SK-N-SH treated with all-trans-retinoic acid at 6 μM for 48 hours (cell line): ENCODE results near the gene ACLY.
"Not testable (repeated sequence)": the region's sequence is repeated elsewhere in the genome, so short reads cannot be mapped to it uniquely, and the experiment has no call there.

Experiments
- ATAC-seq: fragments of 200-7000 bp; cut with Tn5 transposase; 3 replicates; pipeline ENCODE4 v1.9.1; 2020; ENCODE audit warnings: mild to moderate bottlenecking, moderate library complexity
- ARNTL ChIP-seq: fragments of 450-650 bp; formaldehyde crosslinking; IDR thresholded peaks from 2 replicates; pipeline ENCODE4 v1.5.0; 2020; ENCODE audit warnings: low read depth, mild to moderate bottlenecking, moderate library complexity, borderline replicate concordance
- BACH2 ChIP-seq: fragments of 250-450 bp; sonication (Bioruptor Pico); IDR thresholded peaks from 2 replicates; pipeline ENCODE4 v1.9.0; 2021; ENCODE audit warnings: mild to moderate bottlenecking, borderline replicate concordance
- CSDC2 ChIP-seq: fragments of 250-450 bp; sonication (Bioruptor Pico); IDR thresholded peaks from 2 replicates; pipeline ENCODE4 v1.5.0; 2020; ENCODE audit warnings: mild to moderate bottlenecking, moderate library complexity
- CSRNP3 ChIP-seq: fragments of 250-450 bp; sonication (Bioruptor Pico); IDR thresholded peaks from 2 replicates; pipeline ENCODE4 v1.5.1; 2021; ENCODE audit warnings: mild to moderate bottlenecking, moderate library complexity
- ESRRG ChIP-seq: fragments of 250-450 bp; sonication (Bioruptor Pico); IDR thresholded peaks from 2 replicates; pipeline ENCODE4 v1.6.1; 2021; ENCODE audit warnings: mild to moderate bottlenecking
- GLIS3 ChIP-seq: fragments of 250-450 bp; sonication (Bioruptor Pico); IDR thresholded peaks from 2 replicates; pipeline ENCODE4 v1.5.0; 2020; ENCODE audit warnings: mild to moderate bottlenecking, moderate library complexity
- ISL1 ChIP-seq: fragments of 250-450 bp; sonication (Bioruptor Pico); IDR thresholded peaks from 2 replicates; pipeline ENCODE4 v2.1.2; 2022; ENCODE audit warnings: mild to moderate bottlenecking, moderate library complexity
- OSR1 ChIP-seq: fragments of 250-450 bp; sonication (Bioruptor Pico); IDR thresholded peaks from 2 replicates; pipeline ENCODE4 v1.8.0; 2022; ENCODE audit warnings: moderate library complexity, mild to moderate bottlenecking, inconsistent platforms
- PATZ1 ChIP-seq: fragments of 250-450 bp; sonication (Bioruptor Pico); IDR thresholded peaks from 2 replicates; pipeline ENCODE4 v1.8.0; 2020; ENCODE audit warnings: mild to moderate bottlenecking, moderate library complexity, borderline replicate concordance
- PPARA ChIP-seq: fragments of 250-450 bp; sonication (Bioruptor Pico); IDR thresholded peaks from 2 replicates; pipeline ENCODE4 v1.5.0; 2020; ENCODE audit warnings: mild to moderate bottlenecking, borderline replicate concordance
- RARB ChIP-seq: fragments of 250-450 bp; sonication (Bioruptor Pico); IDR thresholded peaks from 2 replicates; pipeline ENCODE4 v1.8.0; 2021; ENCODE audit warnings: mild to moderate bottlenecking, moderate library complexity
- SNAI2 ChIP-seq: fragments of 250-450 bp; sonication (Bioruptor Pico); IDR thresholded peaks from 2 replicates; pipeline ENCODE4 v1.5.0; 2020; ENCODE audit warnings: mild to moderate bottlenecking, moderate library complexity
- TCF4 ChIP-seq: fragments of 250-450 bp; sonication (Bioruptor Pico); IDR thresholded peaks from 2 replicates; pipeline ENCODE4 v1.8.0; 2021; ENCODE audit warnings: mild to moderate bottlenecking, moderate library complexity, borderline replicate concordance
- TSHZ2 ChIP-seq: fragments of 250-450 bp; sonication (Bioruptor Pico); IDR thresholded peaks from 2 replicates; pipeline ENCODE4 v1.5.0; 2020; ENCODE audit warnings: mild to moderate bottlenecking, moderate library complexity
- ZC3H10 ChIP-seq: fragments of 250-450 bp; sonication (Bioruptor Pico); IDR thresholded peaks from 2 replicates; pipeline ENCODE4 v1.5.1; 2021; ENCODE audit warnings: mild to moderate bottlenecking, moderate library complexity
- ZFP3 ChIP-seq: fragments of 250-450 bp; sonication (Bioruptor Pico); IDR thresholded peaks from 2 replicates; pipeline ENCODE4 v1.5.0; 2020; ENCODE audit warnings: mild to moderate bottlenecking, moderate library complexity
- ZFP30 ChIP-seq: fragments of 450-650 bp; formaldehyde crosslinking; IDR thresholded peaks from 2 replicates; pipeline ENCODE4 v1.5.0; 2022; ENCODE audit warnings: mild to moderate bottlenecking, moderate library complexity
- ZNF565 ChIP-seq: fragments of 450-650 bp; formaldehyde crosslinking; conservative IDR thresholded peaks from 2 replicates; pipeline ENCODE4 v1.5.0; 2020; ENCODE audit warnings: low read depth, mild to moderate bottlenecking, moderate library complexity
- ZNF70 ChIP-seq: fragments of 450-650 bp; formaldehyde crosslinking; IDR thresholded peaks from 2 replicates; pipeline ENCODE4 v1.5.0; 2020; ENCODE audit warnings: mild to moderate bottlenecking, moderate library complexity

The ACLY gene

GRCh38 chr17:41882756-41883155 lies 36.0 kb downstream of the ACLY start:
- TF ChIP-seq ARNTL (no peak), GLIS3 (CRISPR knock-in tag) (no peak), OSR1 (CRISPR knock-in tag) (no peak), ESRRG (CRISPR knock-in tag) (no peak), RARB (CRISPR knock-in tag) (no peak), ISL1 (CRISPR knock-in tag) (no peak), BACH2 (CRISPR knock-in tag) (no peak), PPARA (CRISPR knock-in tag) (no peak), CSRNP3 (CRISPR knock-in tag) (no peak), TSHZ2 (CRISPR knock-in tag) (no peak), ZNF565 (no peak), PATZ1 (CRISPR knock-in tag) (no peak)
- TF ChIP-seq, all 23 proteins: peak for 0
- ATAC-seq: no peak

- TF ChIP-seq ZC3H10 (CRISPR knock-in tag): no peak
- TF ChIP-seq OSR1 (CRISPR knock-in tag): no peak
- TF ChIP-seq ARNTL: no peak
- TF ChIP-seq ZFP3 (CRISPR knock-in tag): no peak
- no peak for TF ChIP-seq ZNF70 (CRISPR knock-in tag)
- no peak for TF ChIP-seq ESRRG (CRISPR knock-in tag)
- no peak for TF ChIP-seq TSHZ2 (CRISPR knock-in tag)
- TF ChIP-seq PPARA (CRISPR knock-in tag): no peak
- no peak for TF ChIP-seq PATZ1 (CRISPR knock-in tag)
- TF ChIP-seq TCF4 (CRISPR knock-in tag): no peak
- no peak for TF ChIP-seq CSDC2
- TF ChIP-seq CSRNP3 (CRISPR knock-in tag): no peak
- no peak for TF ChIP-seq BACH2 (CRISPR knock-in tag)
- no peak for TF ChIP-seq SNAI2 (CRISPR knock-in tag)
- TF ChIP-seq ZFP30 (CRISPR knock-in tag): no peak
- no peak for TF ChIP-seq GLIS3 (CRISPR knock-in tag)
- no peak for ATAC-seq
Measured at GRCh38 chr17:41880130-41880529, 38.6 kb downstream of the ACLY start.

GRCh38 chr17:41874293-41874670 lies 44.5 kb downstream of the ACLY start:
- ATAC-seq: not testable (repeated sequence)
